ENCODE measurements around the gene ITPR3.

ITPR3 gene

GRCh38 chr6:33578164-33578563, 43.0 kb upstream of the ITPR3 start:
- no peaks in the 10 kb centered on the region for H3K9me2 ChIP-seq (replicated peaks; ENCODE audit: low read depth, low read length)
- peaks cover 19% of the 10 kb centered on the region; the same call in 1 of the 2 replicates for H3K36me3 ChIP-seq (ENCODE audit: insufficient read depth, low read length)
- H4K20me1 ChIP-seq (ENCODE audit: insufficient read depth, low read length, poor library complexity, severe bottlenecking) = peaks cover 10% of the 10 kb centered on the region
- no peaks in the 10 kb centered on the region for H3K27me3 ChIP-seq (ENCODE audit: insufficient read depth, low read length, poor library complexity, severe bottlenecking)
- H3F3A ChIP-seq (ENCODE audit: low read depth) = no peaks in the 10 kb centered on the region
- H3K79me2 ChIP-seq (ENCODE audit: insufficient read depth, low read length) = peaks cover 34% of the 10 kb centered on the region
- peak overlapping the region; percentile 98 for H3K4me3 ChIP-seq (ENCODE audit: low read length, poor library complexity, severe bottlenecking)
- peak overlapping the region; percentile 98 for H3K9ac ChIP-seq (ENCODE audit: low read depth, low read length, poor library complexity, severe bottlenecking)
- H3K4me2 ChIP-seq (ENCODE audit: low read depth, low read length, poor library complexity, severe bottlenecking) = peak overlapping the region; percentile 100
- TF ChIP-seq CTCF (conservative IDR thresholded peaks at IDR 0.05; ENCODE audit: low read length) = no peak
- TF ChIP-seq EZH2phosphoT487 (IDR thresholded peaks at IDR 0.05; ENCODE audit: borderline replicate concordance) = no peak
- no peaks in the 10 kb centered on the region for H3K9me3 ChIP-seq (ENCODE audit: insufficient read depth, low read depth, low read length)
- H3K4me1 ChIP-seq (ENCODE audit: insufficient read depth, low read length, poor library complexity, severe bottlenecking) = peaks cover 24% of the 10 kb centered on the region
- no peak overlapping the region for H2AFZ ChIP-seq (ENCODE audit: low read length)

DNA sequence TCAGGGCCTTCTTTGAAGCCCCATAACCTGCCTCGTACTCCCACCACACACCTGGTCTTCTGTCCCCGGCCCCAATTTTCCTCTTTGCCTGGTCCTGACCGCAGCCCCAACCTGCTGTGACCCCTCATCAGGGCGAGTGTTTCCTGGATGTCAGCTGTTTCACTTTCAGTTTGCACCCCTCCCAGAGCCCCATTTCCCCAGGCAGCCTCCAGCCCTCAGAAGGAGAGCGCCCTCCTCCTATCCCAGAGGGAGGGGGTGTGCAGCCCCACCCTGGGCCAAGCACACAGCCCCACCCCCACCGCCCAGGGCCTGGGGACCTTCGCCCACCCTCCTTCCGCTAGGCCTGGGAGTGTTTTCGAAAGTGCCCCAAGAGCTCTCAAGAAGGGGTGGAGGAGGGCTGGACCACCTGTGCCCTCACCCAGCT, 42.5 kb upstream of the ITPR3 start:
- Histone ChIP-seq H3K4me3 (ENCODE audit: low read length, poor library complexity, severe bottlenecking) (peak overlapping the region; percentile 98), H3K4me2 (ENCODE audit: low read depth, low read length, poor library complexity, severe bottlenecking) (peak overlapping the region; percentile 100), H3F3A (ENCODE audit: low read depth) (no peaks in the 10 kb centered on the region)

DNA sequence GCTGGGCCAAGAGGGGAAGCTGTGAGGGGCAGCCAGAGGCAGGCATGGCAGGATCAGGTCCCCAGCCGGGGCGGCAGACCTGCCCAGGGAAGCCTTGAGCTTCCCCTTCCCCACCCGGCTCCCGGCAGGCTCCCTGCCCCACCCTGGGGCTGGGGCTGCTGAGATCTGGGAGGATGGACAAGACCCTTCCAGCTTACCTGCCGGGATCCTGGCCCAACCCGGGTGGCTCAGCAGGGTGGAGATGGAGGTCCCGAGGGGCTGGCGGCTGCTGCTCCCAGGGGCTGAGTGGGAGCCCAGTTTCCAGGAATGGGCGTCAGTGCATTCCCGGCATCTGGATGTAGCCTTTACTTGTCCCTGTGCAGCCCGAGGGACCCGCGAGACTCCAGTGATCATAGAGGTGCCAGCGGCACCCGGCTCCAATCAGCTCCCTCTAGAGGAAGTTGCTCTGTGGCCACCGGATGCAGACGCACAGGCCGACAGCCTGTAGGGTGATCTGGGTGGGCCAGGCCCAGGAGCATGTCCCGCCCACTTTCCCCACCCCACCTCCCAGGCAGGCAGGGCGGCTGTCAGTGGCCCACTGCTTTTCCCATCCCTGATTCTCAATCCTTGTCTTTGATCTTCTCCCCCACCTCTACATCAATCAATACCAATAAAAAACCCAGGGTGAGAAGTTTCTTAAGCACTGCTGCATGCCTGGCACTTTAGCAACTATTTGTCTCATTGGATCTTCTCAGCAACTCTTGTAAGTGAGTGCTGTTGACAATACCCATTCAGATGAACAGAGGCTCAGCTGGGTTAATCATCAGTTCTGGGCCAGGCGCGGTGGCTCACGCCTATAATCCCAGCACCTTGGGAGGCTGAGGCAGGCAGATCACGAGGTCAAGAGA, 41.1 kb upstream of the ITPR3 start, which contains the start of gene BAK1:
BAK1 (minus strand) TSS at position 449 of the 887 bp plus-strand sequence. CDS start 2,672 bp downstream, outside the sequence.
- Histone ChIP-seq H3K9ac (ENCODE audit: low read depth, low read length, poor library complexity, severe bottlenecking) (peak within 1 kb of the TSS; percentile 98), H3K36me3 (ENCODE audit: insufficient read depth, low read length) (peaks cover 8% of the 10 kb centered on the region; the same call in 1 of the 2 replicates), H3K4me3 (ENCODE audit: low read length, poor library complexity, severe bottlenecking) (peak within 1 kb of the TSS; percentile 98), H3K79me2 (ENCODE audit: insufficient read depth, low read length) (peaks cover 42% of the 10 kb centered on the region), H3K27me3 (ENCODE audit: insufficient read depth, low read length, poor library complexity, severe bottlenecking) (no peaks in the 10 kb centered on the region), H3F3A (ENCODE audit: low read depth) (no peaks in the 10 kb centered on the region), H4K20me1 (ENCODE audit: insufficient read depth, low read length, poor library complexity, severe bottlenecking) (peaks cover 10% of the 10 kb centered on the region), H3K4me2 (ENCODE audit: low read depth, low read length, poor library complexity, severe bottlenecking) (peak within 1 kb of the TSS; percentile 100), H3K4me1 (ENCODE audit: insufficient read depth, low read length, poor library complexity, severe bottlenecking) (peaks cover 29% of the 10 kb centered on the region), H3K9me3 (ENCODE audit: insufficient read depth, low read depth, low read length) (no peaks in the 10 kb centered on the region), H2AFZ (ENCODE audit: low read length) (peak within 1 kb of the TSS; percentile 68), H3K9me2 (replicated peaks; ENCODE audit: low read depth, low read length) (no peaks in the 10 kb centered on the region)
- TF ChIP-seq CTCF (conservative IDR thresholded peaks at IDR 0.05; ENCODE audit: low read length) = peak; percentile 48
- TF ChIP-seq EZH2phosphoT487 (IDR thresholded peaks at IDR 0.05; ENCODE audit: borderline replicate concordance) = no peak

More for the DNA sequence above, 42.5 kb upstream of the ITPR3 start:
- Histone ChIP-seq H4K20me1 (ENCODE audit: insufficient read depth, low read length, poor library complexity, severe bottlenecking) (peaks cover 10% of the 10 kb centered on the region), H3K4me1 (ENCODE audit: insufficient read depth, low read length, poor library complexity, severe bottlenecking) (peaks cover 24% of the 10 kb centered on the region), H3K9ac (ENCODE audit: low read depth, low read length, poor library complexity, severe bottlenecking) (peak overlapping the region; percentile 98), H2AFZ (ENCODE audit: low read length) (no peak overlapping the region), H3K79me2 (ENCODE audit: insufficient read depth, low read length) (peaks cover 34% of the 10 kb centered on the region), H3K36me3 (ENCODE audit: insufficient read depth, low read length) (peaks cover 19% of the 10 kb centered on the region; the same call in 1 of the 2 replicates), H3K9me2 (replicated peaks; ENCODE audit: low read depth, low read length) (no peaks in the 10 kb centered on the region), H3K9me3 (ENCODE audit: insufficient read depth, low read depth, low read length) (no peaks in the 10 kb centered on the region), H3K27me3 (ENCODE audit: insufficient read depth, low read length, poor library complexity, severe bottlenecking) (no peaks in the 10 kb centered on the region)
- no peak for TF ChIP-seq CTCF (conservative IDR thresholded peaks at IDR 0.05; ENCODE audit: low read length)
- TF ChIP-seq EZH2phosphoT487 (IDR thresholded peaks at IDR 0.05; ENCODE audit: borderline replicate concordance) = no peak
